Hematopoietic multipotent progenitor cell (in vitro differentiated cells): ENCODE measurements around the gene PRMT2. TPM values are rescaled to one million over a fixed set of nuclear protein-coding genes. Genes with fewer than 3 reads are reported as not detected.
A peak's percentile ranks its signal among the peaks of the same experiment; 100 is the strongest.
"Not testable (repeated sequence)": the region's sequence is repeated elsewhere in the genome, so short reads cannot be mapped to it uniquely, and the experiment has no call there.

ENCODE experiments used
- DNase-seq, 3 donors: peaks; one replicate each; pipeline ENCODE4 v3.0.0-alpha.2; 2011 to 2015; ENCODE audit warnings: low read depth in 2 of 3, low spot score in 2 of 3
- total RNA-seq: library from RNA; depleted of rRNA; stranded (reverse); fragments of >200 nt; gene quantifications from one replicate; pipeline ENCODE4 v1.2.3, GENCODE V29; 2012

PRMT2 gene
- total RNA-seq, 1 donor = 181 TPM

DNA sequence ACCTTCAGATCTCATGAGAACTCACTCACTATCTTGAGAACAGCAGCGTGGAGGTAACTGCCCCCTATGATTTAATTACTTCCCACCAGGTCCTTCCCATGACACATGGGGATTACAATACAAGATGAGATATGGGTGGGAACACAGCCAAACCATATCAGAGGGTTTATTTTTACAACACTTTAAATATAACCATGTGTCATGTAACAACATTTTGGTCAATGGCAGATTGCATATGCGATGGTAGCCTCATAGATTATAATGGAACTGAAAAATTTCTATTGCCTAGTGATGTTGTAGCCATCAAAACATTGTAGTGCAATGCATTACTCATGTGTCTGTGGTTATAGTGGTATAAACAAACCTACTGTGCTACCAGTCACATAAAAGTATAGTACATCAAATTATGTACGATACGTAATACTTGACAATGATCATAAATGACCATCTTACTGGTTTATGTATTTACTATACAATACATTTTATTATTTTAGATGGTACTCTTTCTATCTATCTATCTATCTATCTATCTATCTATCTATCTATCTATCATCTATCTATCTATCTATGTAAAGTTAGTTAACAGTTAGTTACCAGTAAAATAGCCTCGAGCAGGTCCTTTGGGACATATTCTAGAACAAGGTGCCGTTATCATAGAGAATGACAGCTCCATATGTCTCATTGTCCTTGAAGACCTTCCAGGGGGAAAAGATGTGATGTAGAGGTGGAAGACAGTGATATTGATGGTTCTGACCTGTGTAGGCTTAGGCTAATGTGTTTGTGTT lies 18.0 kb upstream of the PRMT2 start:
- DNase-seq = peak in 1 of 3 donors; percentile 16

DNA sequence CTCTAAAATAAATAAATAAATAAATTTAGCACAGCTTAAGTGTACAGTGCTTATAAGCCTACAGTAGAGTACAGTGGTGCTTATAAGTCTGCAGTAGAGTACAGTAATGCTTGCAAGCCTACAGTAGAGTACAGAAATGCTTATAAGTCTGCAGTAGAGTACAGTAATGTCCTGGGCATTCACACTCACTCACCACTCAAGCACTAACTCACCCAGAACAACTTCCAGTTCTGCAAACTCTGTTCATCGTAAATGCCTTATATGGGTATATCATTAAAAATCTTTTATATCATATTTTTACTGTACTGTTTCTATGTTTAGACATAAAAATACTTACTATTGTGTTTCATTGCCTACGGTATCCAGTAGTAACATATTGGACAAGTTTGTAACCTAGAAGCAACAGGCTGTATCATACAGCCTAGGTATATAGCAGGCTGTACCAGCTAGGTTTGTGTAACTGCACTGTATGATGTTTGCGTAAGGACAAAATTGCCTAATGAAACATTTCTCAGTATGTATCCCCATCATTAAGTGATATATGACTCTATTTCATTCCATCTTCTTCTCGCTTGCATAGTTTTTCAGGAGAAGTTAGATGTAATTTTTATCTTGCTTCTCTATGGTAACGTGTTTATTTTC lies 16.6 kb upstream of the PRMT2 start:
- no peak for DNase-seq

- DNase-seq = no peak
Measured at GRCh38 chr21:46619846-46620245, 15.6 kb upstream of the PRMT2 start.

- no peak for DNase-seq
Measured at GRCh38 chr21:46620846-46621245, 14.6 kb upstream of the PRMT2 start.

- DNase-seq = peak in 1 of 3 donors; percentile 27
Measured at GRCh38 chr21:46621457-46622182, 13.9 kb upstream of the PRMT2 start.

DNA sequence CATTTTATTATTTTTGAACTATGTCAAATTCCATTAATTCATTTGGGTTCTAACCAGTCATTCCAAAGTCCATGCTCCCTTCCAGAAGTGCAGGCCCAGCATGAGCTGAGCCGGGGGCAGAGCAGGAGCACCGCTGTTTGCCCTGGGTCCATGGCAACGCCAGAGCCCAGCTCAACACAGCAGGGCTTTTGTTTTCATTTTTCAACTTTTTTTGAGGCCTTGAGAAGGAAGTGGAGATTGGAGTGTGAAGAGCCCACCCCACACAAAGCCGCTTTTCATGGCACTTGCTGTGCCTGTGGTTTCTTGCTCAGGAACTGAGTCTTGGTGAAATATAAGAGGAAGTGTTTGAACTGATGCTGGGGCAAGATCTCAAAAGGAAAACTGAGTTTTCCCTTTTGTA lies 13.2 kb upstream of the PRMT2 start:
- DNase-seq = peak in 2 of 3 donors; percentile 88 to 96

GRCh38 chr21:46624050-46624449 lies 11.4 kb upstream of the PRMT2 start:
- DNase-seq = no peak

- DNase-seq = no peak
Measured at GRCh38 chr21:46625759-46626158, 9.7 kb upstream of the PRMT2 start.

- no peak for DNase-seq
Measured at GRCh38 chr21:46626536-46626935, 8.9 kb upstream of the PRMT2 start.

- DNase-seq = no peak
Measured at GRCh38 chr21:46626975-46627501, 8.4 kb upstream of the PRMT2 start.

DNA sequence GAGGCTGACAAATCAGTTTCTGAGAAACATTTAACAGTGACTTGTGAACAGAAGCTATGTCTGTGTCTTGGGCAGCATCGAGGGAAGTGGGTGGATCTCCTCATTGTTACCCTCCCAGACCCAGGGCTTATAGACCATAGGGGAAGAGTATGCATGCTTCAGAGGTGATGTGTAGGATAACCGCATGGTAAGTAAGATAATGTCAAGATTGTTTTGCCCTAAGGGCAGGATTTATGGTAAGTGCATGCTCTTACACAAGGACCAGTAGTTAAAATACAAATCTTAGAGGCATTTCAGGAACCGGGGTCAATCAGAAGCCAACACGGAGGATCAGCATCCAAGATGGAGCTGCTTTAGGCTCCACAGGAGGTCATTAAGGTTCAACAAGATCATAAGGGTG lies 7.7 kb upstream of the PRMT2 start:
- no peak for DNase-seq

GRCh38 chr21:46628868-46629267 lies 6.6 kb upstream of the PRMT2 start:
- no peak for DNase-seq

GRCh38 chr21:46630915-46631314 lies 4.6 kb upstream of the PRMT2 start:
- not testable (repeated sequence) for DNase-seq

GRCh38 chr21:46633566-46633965 lies 1.9 kb upstream of the PRMT2 start:
- no peak for DNase-seq

DNA sequence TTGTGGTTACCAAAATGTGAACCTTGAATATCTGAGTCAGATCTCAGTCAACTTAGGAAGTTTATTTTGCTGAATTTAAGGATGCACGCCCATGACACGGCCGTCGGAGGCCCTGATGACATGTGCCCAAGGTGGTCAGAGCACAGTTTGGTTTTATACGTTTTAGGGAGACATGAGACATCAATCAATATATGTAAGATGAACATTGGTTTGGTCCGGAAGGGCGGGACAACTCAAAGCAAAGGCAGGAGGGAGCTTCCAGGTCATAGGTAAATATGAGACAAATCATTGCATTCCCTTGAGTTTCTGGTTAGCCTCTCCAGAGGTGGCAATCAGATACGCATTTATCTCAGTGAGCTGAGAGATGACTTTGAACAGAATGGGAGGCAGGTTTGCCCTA lies 1.0 kb upstream of the PRMT2 start:
- DNase-seq = no peak

GRCh38 chr21:46634966-46635323 lies 529 bp upstream of the PRMT2 start:
- peak in 2 of 3 donors; percentile 91 to 96 for DNase-seq

- no peak for DNase-seq
Measured at GRCh38 chr21:46636181-46636512, 673 bp downstream of the PRMT2 start.

DNA sequence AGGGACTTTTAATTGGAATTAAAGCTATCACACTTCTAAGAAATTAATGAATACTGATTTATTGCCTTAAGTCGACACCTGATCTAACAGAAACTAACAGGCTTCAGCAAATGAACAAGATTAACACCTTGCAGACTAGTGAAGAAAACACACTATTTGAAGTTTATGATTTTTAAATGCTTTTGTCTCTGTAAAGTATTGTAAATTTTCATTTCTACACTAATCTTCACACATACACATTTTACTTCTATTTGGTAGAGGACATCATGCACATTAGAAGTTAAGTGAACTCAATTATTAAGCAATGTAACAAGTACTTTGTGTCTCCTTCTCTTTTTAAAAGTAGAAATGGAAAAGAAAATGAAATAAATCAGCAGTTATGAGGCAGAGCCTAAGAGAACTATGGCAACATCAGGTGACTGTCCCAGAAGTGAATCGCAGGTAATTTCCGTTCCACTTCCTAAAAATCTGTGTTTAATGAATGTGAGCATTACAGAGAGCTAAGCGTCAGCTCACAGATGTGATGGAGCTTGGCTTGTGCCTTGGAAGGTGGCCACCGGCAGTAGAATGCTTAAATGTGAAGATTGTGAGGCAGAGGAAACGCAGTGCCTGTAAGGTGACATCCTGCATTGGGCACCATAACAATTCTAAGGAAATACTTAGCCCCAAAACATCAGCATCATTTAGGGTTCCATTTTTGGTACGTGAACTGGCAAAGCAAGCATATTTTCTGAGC lies 1.2 kb downstream of the PRMT2 start:
- DNase-seq = no peak

GRCh38 chr21:46637952-46638746 lies 2.7 kb downstream of the PRMT2 start:
- peak in 1 of 3 donors; percentile 11 for DNase-seq
